Measurements from ENCODE around the gene PRDM11.
"Not testable (repeated sequence)": the region's sequence is repeated elsewhere in the genome, so short reads cannot be mapped to it uniquely, and the experiment has no call there.

The PRDM11 gene

DNA sequence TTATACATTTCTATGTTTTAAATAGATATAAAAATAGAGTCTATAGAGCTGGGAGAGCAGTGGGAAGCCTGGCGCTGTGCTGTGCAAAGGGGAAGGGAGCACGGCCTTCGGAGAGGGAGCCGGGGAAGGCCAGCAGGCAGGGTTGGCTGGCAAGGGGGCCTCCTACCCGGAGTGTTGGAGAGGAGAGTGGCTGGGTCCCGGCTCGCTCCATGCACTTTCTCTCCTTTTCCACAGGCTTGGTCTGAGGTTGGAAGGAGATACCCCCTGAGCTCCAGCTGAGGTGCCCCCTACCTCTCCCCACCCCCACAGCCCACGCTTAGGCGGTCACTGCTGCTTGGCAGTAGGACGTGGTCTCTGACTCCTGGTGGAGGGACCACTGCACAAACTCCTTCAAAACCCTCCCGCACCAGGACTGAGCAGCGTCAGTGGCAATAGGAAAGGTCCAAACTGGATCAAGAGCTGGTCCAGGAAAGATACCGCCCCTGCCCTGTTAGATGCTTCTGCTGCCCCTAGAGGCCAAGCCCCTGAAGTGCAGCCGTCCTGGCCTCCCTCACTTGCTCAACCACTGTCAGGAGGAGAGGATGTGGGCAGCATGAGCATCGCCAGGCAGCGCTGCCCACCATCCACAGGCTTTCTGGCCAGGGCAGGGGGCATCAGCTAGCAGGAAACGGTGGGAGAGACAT is 86.8 kb downstream of the PRDM11 start:
- DNase-seq (ENCODE audit: low read depth in 2 of 2) = peak; percentile 8 to 22

DNA sequence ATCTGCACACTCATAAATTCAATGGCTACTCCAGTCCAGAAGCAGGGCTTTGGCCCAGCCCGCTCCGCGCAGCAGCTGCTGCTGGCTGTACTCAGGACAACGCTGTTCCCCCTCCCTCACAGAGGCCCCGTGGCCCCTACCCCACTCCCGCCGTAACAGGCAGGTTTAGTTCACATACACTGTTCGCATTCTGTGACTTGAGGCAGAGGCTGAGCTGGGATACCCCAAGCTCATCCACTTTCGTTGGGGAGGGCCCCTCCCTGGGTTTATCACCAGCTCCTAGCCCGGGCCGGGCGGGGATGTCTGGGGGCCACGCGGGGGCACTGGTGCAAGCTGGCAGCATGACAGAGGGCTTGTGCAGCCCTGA is 87.3 kb downstream of the PRDM11 start:
- DNase-seq (ENCODE audit: low read depth in 2 of 2) = no peak

GRCh38 chr11:45234306-45235006 is 88.0 kb downstream of the PRDM11 start:
- no peak for DNase-seq (ENCODE audit: low read depth in 2 of 2)

DNA sequence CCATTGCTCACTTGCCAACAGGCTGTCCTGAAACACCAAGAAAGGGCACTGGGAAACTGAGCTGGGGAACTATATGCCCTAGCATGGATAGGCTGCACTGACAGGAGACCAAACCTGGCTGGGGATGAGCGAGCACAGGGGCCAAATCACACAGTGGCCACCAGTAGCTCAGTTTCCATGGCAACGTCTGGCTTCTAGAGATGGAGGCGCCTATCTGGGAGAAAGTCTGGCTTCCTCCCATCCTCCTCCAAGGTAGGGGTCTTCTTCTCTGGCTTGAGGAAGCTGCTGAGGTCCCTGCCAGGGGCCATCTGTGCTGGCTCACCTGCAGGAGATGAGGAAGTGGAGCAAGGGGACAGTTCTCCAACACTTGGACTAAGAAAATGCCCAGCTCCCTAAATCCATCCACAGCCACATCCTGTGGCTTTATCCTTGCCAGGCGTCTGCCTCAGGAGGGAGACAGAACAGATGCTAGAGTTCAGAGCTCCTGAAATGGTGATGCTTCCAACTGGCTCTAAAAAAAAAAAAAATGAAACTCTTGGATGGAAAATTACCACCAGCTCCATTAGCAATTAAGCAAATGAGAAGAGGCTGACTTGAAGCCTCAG is 91.4 kb downstream of the PRDM11 start:
- DNase-seq (ENCODE audit: low read depth in 2 of 2) = no peak

DNA sequence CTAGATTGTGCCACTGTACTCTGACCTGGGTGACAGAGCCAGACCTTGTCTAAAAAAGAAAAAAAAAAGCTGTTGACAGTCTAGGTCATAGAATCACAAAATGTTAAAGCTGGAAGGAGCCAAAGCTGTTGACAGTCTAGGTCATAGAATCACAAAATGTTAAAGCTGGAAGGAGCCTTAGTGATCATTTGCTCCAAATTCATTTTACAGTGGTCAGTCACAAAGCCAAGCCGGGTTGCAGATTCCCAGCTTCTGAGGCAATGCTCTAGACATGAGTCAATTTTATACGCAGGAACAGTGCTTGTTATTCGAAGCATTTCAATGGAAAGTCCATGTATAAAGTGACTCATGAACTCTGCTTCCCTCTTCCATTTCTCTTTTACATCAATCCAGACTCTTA is 92.3 kb downstream of the PRDM11 start:
- no peak for DNase-seq (ENCODE audit: low read depth in 2 of 2)

DNA sequence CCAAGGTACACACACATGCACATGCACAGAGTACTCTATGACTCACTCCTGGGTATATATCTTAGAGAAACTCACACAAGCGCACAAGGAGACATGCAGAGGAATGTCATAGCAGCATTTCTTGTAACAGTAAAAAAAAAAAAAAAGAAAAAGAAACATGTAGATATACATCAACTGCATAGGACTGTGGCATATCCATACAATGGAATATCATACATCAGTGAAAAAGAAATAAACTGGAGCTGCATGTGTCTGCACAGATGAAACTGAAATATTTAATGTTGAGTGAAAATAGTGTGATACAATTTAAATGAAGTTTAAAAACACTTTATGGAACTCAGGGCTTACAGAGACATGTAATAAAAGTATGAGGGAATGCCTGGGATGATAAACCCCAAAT is 93.3 kb downstream of the PRDM11 start:
- DNase-seq (ENCODE audit: low read depth in 2 of 2) = no peak

- DNase-seq (ENCODE audit: low read depth in 2 of 2) = no peak
Observed at GRCh38 chr11:45243967-45244366, 97.5 kb downstream of the PRDM11 start.

DNA sequence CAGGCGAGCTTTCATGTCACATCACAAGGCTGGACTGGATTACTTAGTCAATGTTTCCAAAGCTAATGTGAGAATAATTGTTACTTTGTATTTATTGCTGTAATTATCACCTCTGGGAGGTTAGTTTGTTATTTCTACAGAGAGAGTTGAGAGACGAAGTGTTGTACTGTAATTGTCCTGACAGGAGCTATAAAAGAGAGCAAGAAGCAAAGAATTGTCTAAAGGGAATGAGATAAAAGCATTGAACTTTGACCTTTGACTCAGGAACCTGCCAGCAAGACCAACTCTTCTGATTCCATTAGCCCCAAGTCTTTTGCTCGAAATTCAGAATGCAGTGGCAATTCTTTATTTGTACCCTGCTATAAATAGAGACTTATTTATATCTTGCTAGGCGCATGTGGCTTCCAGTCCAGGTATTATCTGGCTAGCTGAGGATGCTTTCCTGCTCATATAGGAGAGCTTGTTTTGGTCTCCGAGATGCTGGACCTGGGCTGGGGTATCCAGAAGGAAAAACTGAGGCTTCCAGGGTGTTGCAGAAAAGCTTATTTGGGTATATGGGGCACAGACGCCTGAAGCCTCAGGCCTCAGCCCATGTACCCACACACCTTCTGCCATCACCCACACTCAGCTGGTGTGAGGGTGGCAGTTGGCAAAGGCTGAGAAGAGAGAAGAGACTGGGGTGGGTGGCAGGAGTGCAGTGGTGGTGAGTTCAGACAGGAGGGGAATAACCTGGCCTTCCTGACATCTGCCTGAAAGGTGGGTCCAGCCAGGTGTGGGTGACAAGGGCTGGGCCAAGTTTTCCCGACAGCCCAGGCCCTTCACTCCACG is 99.0 kb downstream of the PRDM11 start:
- DNase-seq (ENCODE audit: low read depth in 2 of 2) = no peak

DNA sequence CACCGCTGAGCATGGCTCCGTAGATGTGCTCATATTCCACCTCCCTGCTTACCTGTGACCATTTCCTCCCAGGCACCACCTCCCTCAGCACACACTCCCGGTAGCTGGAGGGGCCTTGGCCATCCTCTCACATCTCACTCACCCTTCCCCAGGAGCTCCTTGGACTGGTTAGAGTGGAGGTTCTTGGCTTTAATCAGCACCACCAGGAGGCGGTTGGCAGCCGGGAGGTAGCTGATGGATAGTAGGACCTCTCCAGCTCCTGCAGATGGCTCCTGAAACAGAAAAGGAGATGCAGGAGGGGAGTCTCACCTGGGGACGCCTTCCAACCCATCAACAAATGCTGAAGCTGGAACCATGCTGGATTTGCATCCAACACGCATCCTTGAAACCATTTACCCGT is 99.8 kb downstream of the PRDM11 start:
- DNase-seq (ENCODE audit: low read depth in 2 of 2) = no peak

DNA sequence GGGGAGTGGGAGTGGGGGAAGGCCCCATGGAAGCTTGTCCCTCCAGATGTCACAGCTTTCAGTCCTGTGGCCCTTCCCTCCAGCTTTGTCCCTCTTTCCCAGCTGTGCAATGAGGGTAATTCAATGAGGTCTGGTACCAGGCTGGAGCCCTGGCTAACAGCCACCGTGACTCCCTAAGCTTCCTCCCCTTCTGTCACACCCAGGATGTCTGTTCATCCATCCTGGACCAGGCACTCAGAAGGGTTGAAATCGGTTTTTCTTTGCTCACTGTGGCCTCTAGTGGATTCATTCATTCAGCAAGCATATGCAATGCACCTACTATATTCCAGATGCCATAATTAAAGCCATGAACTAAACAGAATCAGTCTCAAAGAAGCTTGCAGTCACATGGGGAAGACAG is 101.0 kb downstream of the PRDM11 start:
- DNase-seq (ENCODE audit: low read depth in 2 of 2) = no peak

DNA sequence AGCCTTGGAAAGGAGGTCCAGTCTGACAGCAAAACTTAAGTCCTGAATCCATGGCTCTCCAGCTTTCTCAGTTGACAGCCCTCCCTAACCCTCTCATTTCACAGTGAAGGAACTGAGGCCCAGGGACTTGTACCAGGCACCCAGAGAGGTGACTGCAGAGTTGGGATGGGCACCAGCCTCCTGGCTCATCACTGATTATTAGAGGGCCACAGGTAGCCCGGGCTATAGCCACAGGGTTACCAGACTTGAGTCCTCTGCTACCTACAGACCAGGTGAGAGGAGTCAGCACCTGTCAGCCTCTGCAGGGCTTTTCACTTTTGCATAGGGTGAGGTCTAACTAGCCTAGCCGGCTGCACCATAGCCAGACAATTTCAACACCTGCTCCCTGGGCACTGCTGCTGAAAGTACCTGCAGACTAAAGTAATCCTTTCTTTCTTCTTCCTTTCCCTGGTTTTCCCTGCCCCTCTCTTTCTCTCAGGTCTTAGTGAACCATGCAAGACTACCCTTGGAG is 102.1 kb downstream of the PRDM11 start:
- no peak for DNase-seq (ENCODE audit: low read depth in 2 of 2)

- not testable (repeated sequence) for DNase-seq (ENCODE audit: low read depth in 2 of 2)
Observed at GRCh38 chr11:45249372-45249771, 102.9 kb downstream of the PRDM11 start.

DNA sequence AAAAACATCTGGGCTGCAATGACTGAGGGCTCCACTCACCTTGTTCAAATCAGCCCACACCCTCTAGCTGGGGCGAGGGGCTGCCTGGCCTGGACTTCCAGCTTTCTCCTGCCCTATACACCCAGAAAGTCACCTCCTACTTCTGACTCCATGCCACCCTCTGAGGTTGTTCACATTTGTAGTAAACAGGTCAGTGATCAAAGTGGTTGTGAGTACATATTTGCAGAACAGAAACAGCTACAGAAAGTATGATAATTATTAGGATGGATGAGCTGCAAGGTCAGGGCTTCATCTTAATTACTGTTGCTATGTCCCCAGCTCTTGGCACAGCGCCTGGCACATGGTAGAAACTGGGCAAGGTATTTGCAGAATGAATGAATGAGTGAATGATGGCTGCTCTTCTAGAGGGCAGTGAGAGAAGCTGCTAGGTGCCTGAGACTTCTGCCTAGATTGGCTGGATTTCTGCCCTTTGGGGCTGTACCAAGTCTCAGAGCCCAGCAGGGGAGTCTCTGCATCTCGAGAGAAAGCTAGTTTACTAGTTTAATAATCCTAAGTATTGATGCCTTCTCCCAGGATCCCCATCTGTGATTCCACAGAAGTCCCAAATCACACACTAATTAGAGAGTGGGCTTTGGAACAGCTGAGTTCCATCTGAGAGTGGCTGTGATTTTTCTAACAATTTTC is 103.7 kb downstream of the PRDM11 start:
- no peak for DNase-seq (ENCODE audit: low read depth in 2 of 2)

GRCh38 chr11:45252134-45252856 is 105.9 kb downstream of the PRDM11 start:
- no peak for DNase-seq (ENCODE audit: low read depth in 2 of 2)

DNA sequence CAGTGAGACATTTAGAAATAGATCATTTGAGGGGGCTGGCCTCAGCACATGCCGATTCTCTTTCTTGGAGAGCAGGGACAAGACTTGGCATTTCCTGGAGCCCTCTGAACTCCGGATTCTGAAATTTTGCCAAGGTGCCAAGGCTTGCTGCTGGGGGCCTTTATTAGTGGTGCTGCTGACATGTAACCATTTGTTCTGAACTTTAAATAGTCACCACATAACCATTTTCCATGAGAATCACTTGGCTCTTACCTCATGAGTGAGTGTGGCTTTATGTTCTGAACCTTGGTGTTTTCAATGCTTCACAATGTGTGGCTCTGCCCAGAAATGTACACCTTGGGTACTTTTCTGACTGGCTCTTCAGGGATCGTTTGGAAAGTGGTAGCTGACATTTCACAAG is 106.4 kb downstream of the PRDM11 start:
- DNase-seq (ENCODE audit: low read depth in 2 of 2) = no peak

DNA sequence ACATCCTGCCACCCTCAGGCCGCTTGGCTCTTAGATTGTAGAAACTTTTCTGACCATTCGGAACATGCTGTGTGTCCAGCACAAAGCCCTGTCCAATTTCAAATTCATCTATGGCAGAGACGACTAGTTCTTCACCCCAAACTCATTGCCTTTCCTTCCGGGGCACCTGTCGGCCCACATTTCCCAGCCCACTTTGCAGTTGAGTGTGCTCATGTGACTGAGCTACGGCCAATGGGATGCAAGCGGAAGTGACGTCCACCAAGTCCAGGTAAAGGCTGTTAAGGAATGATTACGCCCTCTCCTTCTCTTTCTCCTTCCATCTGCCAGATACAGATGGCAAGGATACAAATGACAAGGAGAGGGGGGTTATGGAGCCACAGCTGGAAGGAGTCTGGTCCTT is 107.2 kb downstream of the PRDM11 start:
- no peak for DNase-seq (ENCODE audit: low read depth in 2 of 2)

DNA sequence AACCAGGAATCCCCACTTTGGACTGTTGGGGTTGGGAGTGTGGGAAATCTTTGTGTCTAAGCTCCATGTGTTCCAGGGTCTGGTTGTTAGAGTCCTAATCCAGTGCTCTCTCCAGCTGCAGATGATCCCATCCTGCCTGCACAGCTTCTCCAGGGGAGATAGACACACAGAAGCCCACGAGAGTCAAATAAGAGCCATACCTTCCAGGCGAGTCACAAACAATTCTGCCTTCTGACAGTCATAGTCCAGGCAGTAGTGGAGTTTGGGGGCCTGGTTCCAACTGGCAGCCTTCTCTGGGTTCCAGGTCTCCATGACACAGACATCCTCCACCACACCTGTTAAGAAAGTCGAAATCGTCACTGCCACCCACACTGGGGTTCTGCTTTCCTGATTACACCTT is 107.6 kb downstream of the PRDM11 start:
- no peak for DNase-seq (ENCODE audit: low read depth in 2 of 2)

GRCh38 chr11:45258982-45259530 is 112.6 kb downstream of the PRDM11 start:
- no peak for DNase-seq (ENCODE audit: low read depth in 2 of 2)

- DNase-seq (ENCODE audit: low read depth in 2 of 2) = no peak
Observed at GRCh38 chr11:45259592-45259991, 113.2 kb downstream of the PRDM11 start.

DNA sequence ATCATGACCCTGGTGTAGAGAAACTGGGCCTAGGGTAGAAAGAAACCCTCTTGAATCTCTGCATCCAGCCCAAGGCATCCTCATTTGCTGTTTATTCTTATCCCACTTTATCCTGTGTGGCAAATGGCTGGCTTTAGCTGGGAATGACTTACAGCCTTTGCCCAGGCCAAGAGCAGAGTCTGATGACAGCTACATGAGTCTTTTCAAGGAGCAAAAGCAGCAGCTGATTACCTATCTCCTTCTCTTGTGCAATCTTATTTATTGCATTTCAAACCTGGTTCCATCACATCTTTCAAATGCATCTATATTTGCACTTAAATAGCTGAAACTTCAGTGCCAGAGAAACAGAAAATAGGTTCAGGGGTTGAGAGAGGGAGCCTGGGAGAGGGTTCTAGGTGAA is 113.6 kb downstream of the PRDM11 start:
- DNase-seq (ENCODE audit: low read depth in 2 of 2) = no peak

DNA sequence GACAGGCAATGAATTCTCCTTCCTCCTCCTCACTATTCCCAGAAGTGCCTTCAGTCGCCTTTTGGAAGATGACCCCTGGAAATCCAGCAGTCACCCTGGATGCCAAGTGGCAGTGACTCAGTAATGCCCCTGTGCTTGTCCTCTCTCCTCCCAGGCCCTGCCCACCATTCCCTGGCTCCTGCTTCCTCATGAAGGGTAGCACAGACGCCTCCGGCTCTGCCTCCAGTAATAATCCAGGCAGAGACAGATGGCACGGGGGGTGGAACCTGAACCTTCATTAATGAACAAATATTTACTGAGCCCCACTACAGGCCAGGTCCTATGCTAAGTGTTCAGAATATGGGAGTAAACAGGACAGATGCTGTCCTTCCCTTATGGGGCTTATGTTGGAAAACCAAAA is 116.5 kb downstream of the PRDM11 start:
- no peak for DNase-seq (ENCODE audit: low read depth in 2 of 2)
